ENCODE data around the gene EVC2.

GRCh38 chr4:5710961-5711478 lies 2.7 kb upstream of the EVC2 start, which contains the start of gene EVC:
- TF ChIP-seq CTCF (conservative IDR thresholded peaks at IDR 0.05; ENCODE audit: low read depth, low read length) (no peak), EZH2phosphoT487 (IDR thresholded peaks at IDR 0.05; ENCODE audit: borderline replicate concordance, low read length) (no peak), EZH2 (IDR thresholded peaks at IDR 0.05; ENCODE audit: low read length, unreplicated experiment) (no peak)

Measured in PC-3 (cell line).